DND-41 (cell line): ENCODE data around the gene KCNQ5.
"Not testable (repeated sequence)": the region's sequence is repeated elsewhere in the genome, so short reads cannot be mapped to it uniquely, and the experiment has no call there.

ENCODE experiments used
- ATAC-seq: fragments of 200-7000 bp; cut with Tn5 transposase; 3 replicates; pipeline ENCODE4 v1.9.1; 2021; ENCODE audit warnings: low read depth; ENCODE audit not compliant: insufficient read depth
- DNase-seq: peaks from one replicate; pipeline ENCODE4 v3.0.0-alpha.2; 2020
- H2AFZ ChIP-seq: 2 replicates; pipeline ENCODE4 v1.6.0; 2012; ENCODE audit warnings: low read depth, low read length
- H3K27ac ChIP-seq: 2 replicates; pipeline ENCODE4 v1.5.1; 2012; ENCODE audit warnings: low read length, inconsistent platforms
- H3K27me3 ChIP-seq: fragments of 200-600 bp; sonication (generic); 2 replicates; pipeline ENCODE4 v1.6.0; 2012; ENCODE audit warnings: low read length, mild to moderate bottlenecking, inconsistent platforms; ENCODE audit not compliant: insufficient read depth, poor library complexity
- H3K36me3 ChIP-seq: 2 replicates; pipeline ENCODE4 v1.5.1; 2012; ENCODE audit warnings: low read length, inconsistent platforms; ENCODE audit not compliant: insufficient read depth
- H3K4me1 ChIP-seq: 2 replicates; pipeline ENCODE4 v1.5.1; 2012; ENCODE audit warnings: mild to moderate bottlenecking, low read length; ENCODE audit not compliant: insufficient read depth
- H3K4me2 ChIP-seq: 2 replicates; pipeline ENCODE4 v1.6.0; 2012; ENCODE audit warnings: mild to moderate bottlenecking, moderate library complexity, low read length, inconsistent platforms; ENCODE audit not compliant: insufficient read depth
- H3K4me3 ChIP-seq, 2 experiments: fragments of 200-600 bp in 1 of 2; shearing (Covaris generic) in 1 of 2; 2 replicates each; pipeline ENCODE4 v1.5.1; 2012 to 2016; ENCODE audit warnings: inconsistent platforms in 2 of 2, low read length in 2 of 2, mild to moderate bottlenecking in 2 of 2, low read depth in 1 of 2, moderate library complexity in 1 of 2
- H3K79me2 ChIP-seq: 2 replicates; pipeline ENCODE4 v1.6.0; 2012; ENCODE audit warnings: low read length, inconsistent platforms; ENCODE audit not compliant: insufficient read depth
- H3K9ac ChIP-seq: 2 replicates; pipeline ENCODE4 v1.6.0; 2012; ENCODE audit warnings: low read depth, mild to moderate bottlenecking, inconsistent platforms, low read length, moderate library complexity
- H3K9me3 ChIP-seq: 2 replicates; pipeline ENCODE4 v1.5.1; 2012; ENCODE audit warnings: low read length, moderate library complexity, mild to moderate bottlenecking, inconsistent platforms; ENCODE audit not compliant: insufficient read depth, severe bottlenecking
- H4K20me1 ChIP-seq: 2 replicates; pipeline ENCODE4 v1.6.0; 2012; ENCODE audit warnings: low read length; ENCODE audit not compliant: insufficient read depth
- CTCF ChIP-seq: IDR thresholded peaks from 2 replicates; pipeline ENCODE4 v1.5.1; 2012; ENCODE audit warnings: borderline replicate concordance, low read length, moderate library complexity, mild to moderate bottlenecking; ENCODE audit not compliant: poor library complexity, severe bottlenecking; ENCODE audit errors: extremely low read depth
- EZH2 ChIP-seq: IDR thresholded peaks from 3 replicates; pipeline ENCODE4 v1.6.1; 2012; ENCODE audit warnings: borderline replicate concordance, low read depth, mild to moderate bottlenecking, moderate library complexity, low read length, inconsistent platforms; ENCODE audit not compliant: severe bottlenecking

Gene KCNQ5

GRCh38 chr6:72890233-72890632 is 268.4 kb downstream of the KCNQ5 start:
- no peak overlapping the region for H3K4me3 ChIP-seq
- no peak overlapping the region for H3K4me2 ChIP-seq
- DNase-seq (no peak), ATAC-seq (no peak)
- no peak overlapping the region for H2AFZ ChIP-seq
- H3K27me3 ChIP-seq: no peaks in the 10 kb centered on the region
- TF ChIP-seq EZH2 (no peak), CTCF (no peak)
- H3K36me3 ChIP-seq: no peaks in the 10 kb centered on the region
- no peak overlapping the region for H3K27ac ChIP-seq
- H3K79me2 ChIP-seq: no peaks in the 10 kb centered on the region
- H3K9me3 ChIP-seq: no peaks in the 10 kb centered on the region
- H3K9ac ChIP-seq: no peak overlapping the region
- no peaks in the 10 kb centered on the region for H4K20me1 ChIP-seq
- H3K4me1 ChIP-seq: no peaks in the 10 kb centered on the region

GRCh38 chr6:72890671-72891070 is 268.8 kb downstream of the KCNQ5 start:
- Histone ChIP-seq H2AFZ (no peak overlapping the region), H3K9me3 (no peaks in the 10 kb centered on the region), H3K4me1 (no peaks in the 10 kb centered on the region), H3K27me3 (no peaks in the 10 kb centered on the region), H3K4me3 (no peak overlapping the region), H3K4me2 (no peak overlapping the region), H3K79me2 (no peaks in the 10 kb centered on the region), H3K36me3 (no peaks in the 10 kb centered on the region), H3K9ac (no peak overlapping the region), H4K20me1 (no peaks in the 10 kb centered on the region), H3K27ac (no peak overlapping the region)
- no peak for TF ChIP-seq EZH2
- no peak for TF ChIP-seq CTCF
- DNase-seq (no peak), ATAC-seq (no peak)

GRCh38 chr6:72892901-72893300 is 271.0 kb downstream of the KCNQ5 start:
- TF ChIP-seq CTCF (no peak), EZH2 (no peak)

GRCh38 chr6:72894091-72894490 is 272.2 kb downstream of the KCNQ5 start:
- H3K27ac ChIP-seq: no peak overlapping the region
- H3K79me2 ChIP-seq: no peaks in the 10 kb centered on the region
- H3K9me3 ChIP-seq: no peaks in the 10 kb centered on the region
- TF ChIP-seq EZH2: no peak
- TF ChIP-seq CTCF: no peak
- no peak overlapping the region for H2AFZ ChIP-seq
- DNase-seq (no peak), ATAC-seq (no peak)
- no peaks in the 10 kb centered on the region for H4K20me1 ChIP-seq
- no peaks in the 10 kb centered on the region for H3K4me1 ChIP-seq
- no peaks in the 10 kb centered on the region for H3K36me3 ChIP-seq
- H3K4me2 ChIP-seq: no peak overlapping the region
- no peaks in the 10 kb centered on the region for H3K27me3 ChIP-seq
- no peak overlapping the region for H3K9ac ChIP-seq
- no peak overlapping the region for H3K4me3 ChIP-seq

More at GRCh38 chr6:72892901-72893300, 271.0 kb downstream of the KCNQ5 start:
- H2AFZ ChIP-seq: no peak overlapping the region
- no peaks in the 10 kb centered on the region for H3K36me3 ChIP-seq
- no peak overlapping the region for H3K9ac ChIP-seq
- no peak for DNase-seq
- no peak overlapping the region for H3K4me2 ChIP-seq
- H3K27ac ChIP-seq: no peak overlapping the region
- no peak for ATAC-seq
- no peaks in the 10 kb centered on the region for H3K9me3 ChIP-seq
- H3K27me3 ChIP-seq: no peaks in the 10 kb centered on the region
- H3K4me1 ChIP-seq: no peaks in the 10 kb centered on the region
- H4K20me1 ChIP-seq: no peaks in the 10 kb centered on the region
- H3K4me3 ChIP-seq: no peak overlapping the region
- H3K79me2 ChIP-seq: no peaks in the 10 kb centered on the region

GRCh38 chr6:72898313-72898712 is 276.4 kb downstream of the KCNQ5 start:
- not testable (repeated sequence) for H3K4me2 ChIP-seq, H4K20me1 ChIP-seq, H3K4me1 ChIP-seq, H3K9me3 ChIP-seq, H3K79me2 ChIP-seq, H3K27me3 ChIP-seq, ATAC-seq, H3K27ac ChIP-seq, H3K9ac ChIP-seq, H3K4me3 ChIP-seq, DNase-seq, H3K36me3 ChIP-seq, H2AFZ ChIP-seq
